ENCODE results near the gene STK40.

DNA sequence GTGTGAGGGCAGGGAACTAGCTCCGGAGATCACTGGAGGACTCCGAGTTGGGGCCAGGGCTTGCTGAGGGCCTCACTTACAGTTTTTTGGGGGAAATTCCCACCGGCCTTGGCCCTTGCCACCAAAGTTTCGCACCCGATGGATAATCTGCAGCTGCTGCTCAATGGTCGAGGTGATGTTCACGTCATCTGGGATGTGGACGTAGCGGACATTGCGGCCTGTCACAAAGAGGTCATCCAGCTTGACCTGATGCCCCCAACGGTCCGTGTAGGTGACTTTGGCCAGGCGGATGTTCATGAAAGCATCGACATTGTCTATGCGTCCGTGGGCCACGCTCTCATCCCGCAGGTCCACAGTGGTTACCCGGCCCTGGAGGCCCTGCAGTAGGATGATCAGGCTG, 8.0 kb upstream of the STK40 start:
- TF ChIP-seq, protein P1, sequence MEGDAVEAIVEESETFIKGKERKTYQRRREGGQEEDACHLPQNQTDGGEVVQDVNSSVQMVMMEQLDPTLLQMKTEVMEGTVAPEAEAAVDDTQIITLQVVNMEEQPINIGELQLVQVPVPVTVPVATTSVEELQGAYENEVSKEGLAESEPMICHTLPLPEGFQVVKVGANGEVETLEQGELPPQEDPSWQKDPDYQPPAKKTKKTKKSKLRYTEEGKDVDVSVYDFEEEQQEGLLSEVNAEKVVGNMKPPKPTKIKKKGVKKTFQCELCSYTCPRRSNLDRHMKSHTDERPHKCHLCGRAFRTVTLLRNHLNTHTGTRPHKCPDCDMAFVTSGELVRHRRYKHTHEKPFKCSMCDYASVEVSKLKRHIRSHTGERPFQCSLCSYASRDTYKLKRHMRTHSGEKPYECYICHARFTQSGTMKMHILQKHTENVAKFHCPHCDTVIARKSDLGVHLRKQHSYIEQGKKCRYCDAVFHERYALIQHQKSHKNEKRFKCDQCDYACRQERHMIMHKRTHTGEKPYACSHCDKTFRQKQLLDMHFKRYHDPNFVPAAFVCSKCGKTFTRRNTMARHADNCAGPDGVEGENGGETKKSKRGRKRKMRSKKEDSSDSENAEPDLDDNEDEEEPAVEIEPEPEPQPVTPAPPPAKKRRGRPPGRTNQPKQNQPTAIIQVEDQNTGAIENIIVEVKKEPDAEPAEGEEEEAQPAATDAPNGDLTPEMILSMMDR (conservative IDR thresholded peaks at IDR 0.05; ENCODE audit: low read depth, low read length) = no peak
- TF ChIP-seq EZH2phosphoT487 (IDR thresholded peaks at IDR 0.05; ENCODE audit: borderline replicate concordance, low read length) = no peak

Measured in PC-3 (cell line).